ENCODE results near the gene CCZ1B.
"Not testable (repeated sequence)": the region's sequence is repeated elsewhere in the genome, so short reads cannot be mapped to it uniquely, and the experiment has no call there.

DNA sequence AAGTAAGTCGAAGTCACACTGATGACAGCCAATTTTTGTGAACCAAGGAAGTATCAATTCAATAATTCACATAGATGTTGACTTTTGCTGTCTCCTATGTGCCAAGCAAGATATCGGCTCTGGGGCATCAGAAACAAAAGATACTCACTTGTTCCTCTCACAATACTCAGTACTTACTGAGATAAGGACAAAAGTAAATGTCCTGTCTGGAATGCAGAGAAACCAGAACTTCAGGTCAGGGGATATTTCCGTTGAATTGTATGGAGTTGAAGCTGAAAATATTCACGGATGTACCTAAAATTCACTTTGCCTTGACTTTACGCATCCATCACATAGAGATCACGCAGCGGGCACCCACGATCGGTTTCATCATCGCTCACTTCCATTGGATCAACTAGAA is 11.0 kb upstream of the CCZ1B start:
- TF ChIP-seq BHLHE40, FOXM1 (IDR thresholded peaks at IDR 0.05; ENCODE audit: borderline replicate concordance): not testable (repeated sequence)

Data from HEK293T (cell line).